SK-N-SH treated with all-trans-retinoic acid at 6 μM for 48 hours (cell line): ENCODE data around the gene MEIS2.

Source experiments
- ATAC-seq: fragments of 200-7000 bp; cut with Tn5 transposase; 3 replicates; pipeline ENCODE4 v1.9.1; 2020; ENCODE audit warnings: mild to moderate bottlenecking, moderate library complexity
- ARNTL ChIP-seq: fragments of 450-650 bp; formaldehyde crosslinking; IDR thresholded peaks from 2 replicates; pipeline ENCODE4 v1.5.0; 2020; ENCODE audit warnings: low read depth, mild to moderate bottlenecking, moderate library complexity, borderline replicate concordance
- BACH2 ChIP-seq: fragments of 250-450 bp; sonication (Bioruptor Pico); IDR thresholded peaks from 2 replicates; pipeline ENCODE4 v1.9.0; 2021; ENCODE audit warnings: mild to moderate bottlenecking, borderline replicate concordance
- ESRRG ChIP-seq: fragments of 250-450 bp; sonication (Bioruptor Pico); IDR thresholded peaks from 2 replicates; pipeline ENCODE4 v1.6.1; 2021; ENCODE audit warnings: mild to moderate bottlenecking
- ISL1 ChIP-seq: fragments of 250-450 bp; sonication (Bioruptor Pico); IDR thresholded peaks from 2 replicates; pipeline ENCODE4 v2.1.2; 2022; ENCODE audit warnings: mild to moderate bottlenecking, moderate library complexity
- OSR1 ChIP-seq: fragments of 250-450 bp; sonication (Bioruptor Pico); IDR thresholded peaks from 2 replicates; pipeline ENCODE4 v1.8.0; 2022; ENCODE audit warnings: moderate library complexity, mild to moderate bottlenecking, inconsistent platforms
- POU6F1 ChIP-seq: fragments of 250-450 bp; sonication (Bioruptor Pico); IDR thresholded peaks from 2 replicates; pipeline ENCODE4 v1.8.0; 2021; ENCODE audit warnings: low read depth, mild to moderate bottlenecking, moderate library complexity, borderline replicate concordance
- RARB ChIP-seq: fragments of 250-450 bp; sonication (Bioruptor Pico); IDR thresholded peaks from 2 replicates; pipeline ENCODE4 v1.8.0; 2021; ENCODE audit warnings: mild to moderate bottlenecking, moderate library complexity
- SNAI2 ChIP-seq: fragments of 250-450 bp; sonication (Bioruptor Pico); IDR thresholded peaks from 2 replicates; pipeline ENCODE4 v1.5.0; 2020; ENCODE audit warnings: mild to moderate bottlenecking, moderate library complexity
- TCF4 ChIP-seq: fragments of 250-450 bp; sonication (Bioruptor Pico); IDR thresholded peaks from 2 replicates; pipeline ENCODE4 v1.8.0; 2021; ENCODE audit warnings: mild to moderate bottlenecking, moderate library complexity, borderline replicate concordance
- TOX ChIP-seq: fragments of 250-450 bp; sonication (Bioruptor Pico); IDR thresholded peaks from 2 replicates; pipeline ENCODE4 v1.8.0; 2021; ENCODE audit warnings: mild to moderate bottlenecking, moderate library complexity, borderline replicate concordance
- ZC3H10 ChIP-seq: fragments of 250-450 bp; sonication (Bioruptor Pico); IDR thresholded peaks from 2 replicates; pipeline ENCODE4 v1.5.1; 2021; ENCODE audit warnings: mild to moderate bottlenecking, moderate library complexity
- ZFP3 ChIP-seq: fragments of 250-450 bp; sonication (Bioruptor Pico); IDR thresholded peaks from 2 replicates; pipeline ENCODE4 v1.5.0; 2020; ENCODE audit warnings: mild to moderate bottlenecking, moderate library complexity
- ZNF565 ChIP-seq: fragments of 450-650 bp; formaldehyde crosslinking; conservative IDR thresholded peaks from 2 replicates; pipeline ENCODE4 v1.5.0; 2020; ENCODE audit warnings: low read depth, mild to moderate bottlenecking, moderate library complexity
- ZNF70 ChIP-seq: fragments of 450-650 bp; formaldehyde crosslinking; IDR thresholded peaks from 2 replicates; pipeline ENCODE4 v1.5.0; 2020; ENCODE audit warnings: mild to moderate bottlenecking, moderate library complexity
- TF ChIP-seq, protein P1 (sequence below): fragments of 250-450 bp; sonication (Bioruptor Pico); IDR thresholded peaks from 2 replicates; pipeline ENCODE4 v1.5.0; 2020; ENCODE audit warnings: mild to moderate bottlenecking, moderate library complexity
- TF ChIP-seq, protein P2 (sequence below): fragments of 250-450 bp; sonication (Bioruptor Pico); IDR thresholded peaks from 2 replicates; pipeline ENCODE4 v1.5.1; 2020; ENCODE audit warnings: low read depth, mild to moderate bottlenecking, moderate library complexity
- TF ChIP-seq, protein P3 (sequence below): fragments of 250-450 bp; sonication (Bioruptor Pico); IDR thresholded peaks from 2 replicates; pipeline ENCODE4 v1.8.0; 2020; ENCODE audit warnings: mild to moderate bottlenecking, moderate library complexity, borderline replicate concordance

MEIS2 gene

GRCh38 chr15:37056177-37057121, 43.9 kb downstream of the MEIS2 start (continued):
- TF ChIP-seq, protein P1, sequence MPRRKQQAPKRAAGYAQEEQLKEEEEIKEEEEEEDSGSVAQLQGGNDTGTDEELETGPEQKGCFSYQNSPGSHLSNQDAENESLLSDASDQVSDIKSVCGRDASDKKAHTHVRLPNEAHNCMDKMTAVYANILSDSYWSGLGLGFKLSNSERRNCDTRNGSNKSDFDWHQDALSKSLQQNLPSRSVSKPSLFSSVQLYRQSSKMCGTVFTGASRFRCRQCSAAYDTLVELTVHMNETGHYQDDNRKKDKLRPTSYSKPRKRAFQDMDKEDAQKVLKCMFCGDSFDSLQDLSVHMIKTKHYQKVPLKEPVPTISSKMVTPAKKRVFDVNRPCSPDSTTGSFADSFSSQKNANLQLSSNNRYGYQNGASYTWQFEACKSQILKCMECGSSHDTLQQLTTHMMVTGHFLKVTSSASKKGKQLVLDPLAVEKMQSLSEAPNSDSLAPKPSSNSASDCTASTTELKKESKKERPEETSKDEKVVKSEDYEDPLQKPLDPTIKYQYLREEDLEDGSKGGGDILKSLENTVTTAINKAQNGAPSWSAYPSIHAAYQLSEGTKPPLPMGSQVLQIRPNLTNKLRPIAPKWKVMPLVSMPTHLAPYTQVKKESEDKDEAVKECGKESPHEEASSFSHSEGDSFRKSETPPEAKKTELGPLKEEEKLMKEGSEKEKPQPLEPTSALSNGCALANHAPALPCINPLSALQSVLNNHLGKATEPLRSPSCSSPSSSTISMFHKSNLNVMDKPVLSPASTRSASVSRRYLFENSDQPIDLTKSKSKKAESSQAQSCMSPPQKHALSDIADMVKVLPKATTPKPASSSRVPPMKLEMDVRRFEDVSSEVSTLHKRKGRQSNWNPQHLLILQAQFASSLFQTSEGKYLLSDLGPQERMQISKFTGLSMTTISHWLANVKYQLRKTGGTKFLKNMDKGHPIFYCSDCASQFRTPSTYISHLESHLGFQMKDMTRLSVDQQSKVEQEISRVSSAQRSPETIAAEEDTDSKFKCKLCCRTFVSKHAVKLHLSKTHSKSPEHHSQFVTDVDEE, result no peak
- TF ChIP-seq ARNTL (CRISPR knock-in tag), result no peak
- TF ChIP-seq ZC3H10, result no peak
- no peak for TF ChIP-seq SNAI2 (CRISPR knock-in tag)
- no peak for TF ChIP-seq ZFP3
- no peak for TF ChIP-seq TCF4 (CRISPR knock-in tag)
- TF ChIP-seq, protein P2, sequence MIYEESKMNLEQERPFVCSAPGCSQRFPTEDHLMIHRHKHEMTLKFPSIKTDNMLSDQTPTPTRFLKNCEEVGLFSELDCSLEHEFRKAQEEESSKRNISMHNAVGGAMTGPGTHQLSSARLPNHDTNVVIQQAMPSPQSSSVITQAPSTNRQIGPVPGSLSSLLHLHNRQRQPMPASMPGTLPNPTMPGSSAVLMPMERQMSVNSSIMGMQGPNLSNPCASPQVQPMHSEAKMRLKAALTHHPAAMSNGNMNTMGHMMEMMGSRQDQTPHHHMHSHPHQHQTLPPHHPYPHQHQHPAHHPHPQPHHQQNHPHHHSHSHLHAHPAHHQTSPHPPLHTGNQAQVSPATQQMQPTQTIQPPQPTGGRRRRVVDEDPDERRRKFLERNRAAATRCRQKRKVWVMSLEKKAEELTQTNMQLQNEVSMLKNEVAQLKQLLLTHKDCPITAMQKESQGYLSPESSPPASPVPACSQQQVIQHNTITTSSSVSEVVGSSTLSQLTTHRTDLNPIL, result no peak
- TF ChIP-seq, protein P3, sequence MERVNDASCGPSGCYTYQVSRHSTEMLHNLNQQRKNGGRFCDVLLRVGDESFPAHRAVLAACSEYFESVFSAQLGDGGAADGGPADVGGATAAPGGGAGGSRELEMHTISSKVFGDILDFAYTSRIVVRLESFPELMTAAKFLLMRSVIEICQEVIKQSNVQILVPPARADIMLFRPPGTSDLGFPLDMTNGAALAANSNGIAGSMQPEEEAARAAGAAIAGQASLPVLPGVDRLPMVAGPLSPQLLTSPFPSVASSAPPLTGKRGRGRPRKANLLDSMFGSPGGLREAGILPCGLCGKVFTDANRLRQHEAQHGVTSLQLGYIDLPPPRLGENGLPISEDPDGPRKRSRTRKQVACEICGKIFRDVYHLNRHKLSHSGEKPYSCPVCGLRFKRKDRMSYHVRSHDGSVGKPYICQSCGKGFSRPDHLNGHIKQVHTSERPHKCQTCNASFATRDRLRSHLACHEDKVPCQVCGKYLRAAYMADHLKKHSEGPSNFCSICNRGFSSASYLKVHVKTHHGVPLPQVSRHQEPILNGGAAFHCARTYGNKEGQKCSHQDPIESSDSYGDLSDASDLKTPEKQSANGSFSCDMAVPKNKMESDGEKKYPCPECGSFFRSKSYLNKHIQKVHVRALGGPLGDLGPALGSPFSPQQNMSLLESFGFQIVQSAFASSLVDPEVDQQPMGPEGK, result no peak
- TF ChIP-seq ZNF565 (CRISPR knock-in tag), result no peak

DNA sequence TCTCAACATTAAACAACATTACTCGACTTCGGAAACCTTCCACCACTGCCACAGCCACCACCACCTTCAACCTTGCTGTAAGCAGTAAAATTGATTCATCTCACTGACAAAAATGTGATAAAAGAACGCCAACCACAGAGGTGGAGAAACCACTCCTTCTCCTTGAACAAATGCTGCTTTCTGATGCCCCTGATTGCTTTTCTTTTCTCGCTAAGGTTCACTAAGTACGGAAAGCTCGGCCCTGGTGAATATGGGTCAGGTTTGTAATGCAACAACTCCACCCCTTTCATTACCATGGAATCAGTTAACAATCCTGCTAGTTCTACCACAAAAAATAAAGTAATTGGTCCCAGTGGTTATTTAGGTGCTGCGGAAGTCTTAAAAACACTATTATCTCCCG, 44.9 kb downstream of the MEIS2 start:
- no peak for TF ChIP-seq BACH2 (CRISPR knock-in tag)
- TF ChIP-seq RARB (CRISPR knock-in tag), result no peak
- TF ChIP-seq TOX (CRISPR knock-in tag), result no peak
- no peak for TF ChIP-seq ISL1 (CRISPR knock-in tag)
- no peak for TF ChIP-seq OSR1 (CRISPR knock-in tag)
- no peak for TF ChIP-seq TCF4 (CRISPR knock-in tag)
- no peak for TF ChIP-seq ZNF70 (CRISPR knock-in tag)
- TF ChIP-seq ESRRG (CRISPR knock-in tag), result no peak
- TF ChIP-seq, protein P1, result no peak
- no peak for ATAC-seq

DNA sequence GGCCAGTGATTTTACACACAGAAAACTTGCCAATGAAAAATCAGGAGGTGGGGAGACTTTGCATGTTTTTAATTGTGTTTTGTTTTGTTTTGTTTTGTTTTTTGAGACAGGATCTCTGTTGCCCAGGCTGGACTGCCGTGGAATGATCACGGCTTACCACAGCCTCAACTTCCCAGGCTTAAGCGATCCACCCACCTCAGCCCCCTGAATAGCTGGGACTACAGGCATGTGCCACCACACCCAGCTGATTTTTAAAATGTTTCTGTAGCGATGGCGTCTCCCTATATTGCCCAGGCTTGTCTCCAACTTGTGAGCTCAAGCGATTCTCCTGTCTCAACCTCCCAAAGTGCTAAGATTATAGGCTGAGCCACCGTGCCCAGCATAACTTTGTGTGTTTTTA, 46.0 kb downstream of the MEIS2 start:
- ATAC-seq, result 0 out of 3 replicates have a peak, but pooled peaks have one; percentile 8
- TF ChIP-seq ESRRG (CRISPR knock-in tag), result no peak
- no peak for TF ChIP-seq POU6F1 (CRISPR knock-in tag)
- TF ChIP-seq ISL1 (CRISPR knock-in tag), result no peak
